ENCODE results near the gene SERPINB8. TPM values are rescaled to one million over a fixed set of nuclear protein-coding genes. Genes with fewer than 3 reads are reported as not detected.

Gene SERPINB8
- total RNA-seq, 1 donor from 2014 or later: 7.4 TPM

- Mint-ChIP-seq H3K4me3 (no peak overlapping the region), H3K36me3 (no peaks in the 10 kb centered on the region), H3K4me1 (ENCODE audit: unreplicated experiment) (no peaks in the 10 kb centered on the region), H3K27ac (no peak overlapping the region), H3K9me3 (no peaks in the 10 kb centered on the region), H3K27me3 (peaks cover 3% of the 10 kb centered on the region)
- TF ChIP-seq, protein P1, sequence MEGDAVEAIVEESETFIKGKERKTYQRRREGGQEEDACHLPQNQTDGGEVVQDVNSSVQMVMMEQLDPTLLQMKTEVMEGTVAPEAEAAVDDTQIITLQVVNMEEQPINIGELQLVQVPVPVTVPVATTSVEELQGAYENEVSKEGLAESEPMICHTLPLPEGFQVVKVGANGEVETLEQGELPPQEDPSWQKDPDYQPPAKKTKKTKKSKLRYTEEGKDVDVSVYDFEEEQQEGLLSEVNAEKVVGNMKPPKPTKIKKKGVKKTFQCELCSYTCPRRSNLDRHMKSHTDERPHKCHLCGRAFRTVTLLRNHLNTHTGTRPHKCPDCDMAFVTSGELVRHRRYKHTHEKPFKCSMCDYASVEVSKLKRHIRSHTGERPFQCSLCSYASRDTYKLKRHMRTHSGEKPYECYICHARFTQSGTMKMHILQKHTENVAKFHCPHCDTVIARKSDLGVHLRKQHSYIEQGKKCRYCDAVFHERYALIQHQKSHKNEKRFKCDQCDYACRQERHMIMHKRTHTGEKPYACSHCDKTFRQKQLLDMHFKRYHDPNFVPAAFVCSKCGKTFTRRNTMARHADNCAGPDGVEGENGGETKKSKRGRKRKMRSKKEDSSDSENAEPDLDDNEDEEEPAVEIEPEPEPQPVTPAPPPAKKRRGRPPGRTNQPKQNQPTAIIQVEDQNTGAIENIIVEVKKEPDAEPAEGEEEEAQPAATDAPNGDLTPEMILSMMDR (conservative IDR thresholded peaks at IDR 0.05): no peak
- DNase-seq (ENCODE audit: extremely low spot score, unreplicated experiment): no peak
Measured at GRCh38 chr18:63961435-63961980, 8.4 kb upstream of the SERPINB8 start.

DNA sequence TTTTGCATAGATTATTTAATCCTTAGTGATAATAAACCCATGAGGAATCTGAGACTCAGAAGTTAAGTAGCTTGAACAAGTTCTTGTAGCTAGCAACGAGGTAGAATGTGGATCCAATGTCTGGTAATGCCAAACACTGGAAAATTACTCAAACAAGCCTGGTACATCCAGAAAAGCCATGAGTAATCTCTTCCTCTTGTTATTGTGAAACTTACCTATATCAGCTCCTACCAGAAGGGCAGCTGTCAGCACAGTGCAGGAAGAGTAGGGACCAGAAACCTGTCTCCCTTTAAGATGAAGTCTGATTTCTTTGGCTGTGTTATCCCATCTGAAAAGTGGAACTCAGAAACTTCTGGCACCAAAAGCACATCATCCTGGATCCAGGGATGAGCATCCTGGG, 7.7 kb upstream of the SERPINB8 start:
- no peaks in the 10 kb centered on the region for H3K9me3 Mint-ChIP-seq
- no peak for DNase-seq (ENCODE audit: extremely low spot score, unreplicated experiment)
- H3K36me3 Mint-ChIP-seq: no peaks in the 10 kb centered on the region
- H3K27ac Mint-ChIP-seq: no peak overlapping the region
- H3K4me1 Mint-ChIP-seq (ENCODE audit: unreplicated experiment): no peaks in the 10 kb centered on the region
- peaks cover 3% of the 10 kb centered on the region for H3K27me3 Mint-ChIP-seq
- TF ChIP-seq, protein P1 (conservative IDR thresholded peaks at IDR 0.05): no peak
- no peak overlapping the region for H3K4me3 Mint-ChIP-seq

GRCh38 chr18:63963615-63964256, 6.1 kb upstream of the SERPINB8 start:
- Mint-ChIP-seq H3K36me3 (no peaks in the 10 kb centered on the region), H3K27ac (no peak overlapping the region), H3K9me3 (no peaks in the 10 kb centered on the region), H3K4me1 (ENCODE audit: unreplicated experiment) (peaks cover under 1% of the 10 kb centered on the region), H3K4me3 (no peak overlapping the region), H3K27me3 (peaks cover 3% of the 10 kb centered on the region)
- TF ChIP-seq, protein P1 (conservative IDR thresholded peaks at IDR 0.05): peak; percentile 75
- DNase-seq (ENCODE audit: extremely low spot score, unreplicated experiment): no peak

GRCh38 chr18:63964908-63965307, 5.0 kb upstream of the SERPINB8 start:
- no peaks in the 10 kb centered on the region for H3K27me3 Mint-ChIP-seq
- TF ChIP-seq, protein P1 (conservative IDR thresholded peaks at IDR 0.05): no peak
- no peaks in the 10 kb centered on the region for H3K36me3 Mint-ChIP-seq
- no peak for DNase-seq (ENCODE audit: extremely low spot score, unreplicated experiment)
- H3K9me3 Mint-ChIP-seq: no peaks in the 10 kb centered on the region
- H3K4me3 Mint-ChIP-seq: no peak overlapping the region
- peaks cover 8% of the 10 kb centered on the region for H3K4me1 Mint-ChIP-seq (ENCODE audit: unreplicated experiment)
- H3K27ac Mint-ChIP-seq: no peak overlapping the region

- Mint-ChIP-seq H3K36me3 (no peaks in the 10 kb centered on the region), H3K9me3 (no peaks in the 10 kb centered on the region), H3K27ac (no peak overlapping the region), H3K4me1 (ENCODE audit: unreplicated experiment) (peaks cover 8% of the 10 kb centered on the region), H3K4me3 (no peak overlapping the region), H3K27me3 (no peaks in the 10 kb centered on the region)
- TF ChIP-seq, protein P1 (conservative IDR thresholded peaks at IDR 0.05): no peak
- DNase-seq (ENCODE audit: extremely low spot score, unreplicated experiment): no peak
Measured at GRCh38 chr18:63965716-63966330, 4.1 kb upstream of the SERPINB8 start.
